ENCODE data around the gene PUS1. TPM values are rescaled to one million over a fixed set of nuclear protein-coding genes. Genes with fewer than 3 reads are reported as not detected.

PUS1 gene
- total RNA-seq, 2 donors from 2014 or later = 11.2 to 33.6 TPM

GRCh38 chr12:131921866-131922769 is 7.0 kb upstream of the PUS1 start:
- DNase-seq (no peak), ATAC-seq (no peak)
- Histone ChIP-seq H3K9me3 (no peaks in the 10 kb centered on the region), H3K4me3 (no peak overlapping the region), H3K4me1 (no peaks in the 10 kb centered on the region), H3K27ac (no peak overlapping the region), H3K27me3 (no peaks in the 10 kb centered on the region), H3K36me3 (replicated peaks in 1 of 2; ENCODE audit: insufficient read depth in 1 of 2, low read depth in 2 of 2) (peaks cover 12 to 19% of the 10 kb centered on the region in 2 donors)
- WGBS, 2 donors = 81 to 89% methylated on average over 22 to 29 of the region's 29 CpGs
- TF ChIP-seq POLR2A (IDR thresholded peaks at IDR 0.05) (no peak), CTCF (IDR thresholded peaks at IDR 0.05) (no peak)
- intact Hi-C loops (cut with DNase I) = no loop called here

- no peak for TF ChIP-seq CTCF (IDR thresholded peaks at IDR 0.05)
- no peak for TF ChIP-seq POLR2A (IDR thresholded peaks at IDR 0.05)
- ATAC-seq = no peak
- DNase-seq = no peak
- intact Hi-C loops (cut with DNase I) = no loop called here
- Histone ChIP-seq H3K4me1 (no peaks in the 10 kb centered on the region), H3K27me3 (no peaks in the 10 kb centered on the region), H3K4me3 (no peak overlapping the region), H3K9me3 (no peaks in the 10 kb centered on the region), H3K27ac (no peak overlapping the region), H3K36me3 (replicated peaks in 1 of 2; ENCODE audit: insufficient read depth in 1 of 2, low read depth in 2 of 2) (peaks cover 12 to 17% of the 10 kb centered on the region in 2 donors)
- 85 to 87% methylated on average over 12 to 13 of the region's 13 CpGs for WGBS, 2 donors
Measured at GRCh38 chr12:131922772-131923171, 6.3 kb upstream of the PUS1 start.

GRCh38 chr12:131923260-131923659 is 5.8 kb upstream of the PUS1 start:
- DNase-seq (no peak), ATAC-seq (peak; percentile 13)
- 79 to 84% methylated on average over 7 to 11 of the region's 11 CpGs for WGBS, 2 donors
- TF ChIP-seq POLR2A (IDR thresholded peaks at IDR 0.05) = no peak
- TF ChIP-seq CTCF (IDR thresholded peaks at IDR 0.05) = no peak
- Histone ChIP-seq H3K27me3 (no peaks in the 10 kb centered on the region), H3K4me1 (peaks cover under 1% of the 10 kb centered on the region), H3K9me3 (no peaks in the 10 kb centered on the region), H3K27ac (no peak overlapping the region), H3K36me3 (replicated peaks in 1 of 2; ENCODE audit: insufficient read depth in 1 of 2, low read depth in 2 of 2) (peaks cover 12 to 15% of the 10 kb centered on the region in 2 donors), H3K4me3 (no peak overlapping the region)
- intact Hi-C loops (cut with DNase I) = no loop called here

GRCh38 chr12:131927110-131928079 is 1.7 kb upstream of the PUS1 start:
- intact Hi-C loops (cut with DNase I) = no loop called here
- TF ChIP-seq CTCF (IDR thresholded peaks at IDR 0.05) (no peak), POLR2A (IDR thresholded peaks at IDR 0.05) (no peak)
- H3K27me3 ChIP-seq = no peaks in the 10 kb centered on the region
- H3K9me3 ChIP-seq = no peaks in the 10 kb centered on the region
- WGBS, 2 donors = 76 to 86% methylated on average over 12 to 24 of the region's 24 CpGs
- H3K4me1 ChIP-seq = peaks cover 14% of the 10 kb centered on the region
- no peak overlapping the region for H3K27ac ChIP-seq
- peaks cover 2 to 3% of the 10 kb centered on the region in 2 donors for H3K36me3 ChIP-seq (replicated peaks in 1 of 2; ENCODE audit: insufficient read depth in 1 of 2, low read depth in 2 of 2)
- no peak overlapping the region for H3K4me3 ChIP-seq
- DNase-seq (peak in 1 of 4 donors; percentile 30), ATAC-seq (no peak)
